Measurements from ENCODE around the gene NFIB.
A peak's percentile ranks its signal among the peaks of the same experiment; 100 is the strongest.

The NFIB gene

GRCh38 chr9:14313951-14314423, at the start of gene NFIB:
TSS of gene NFIB (minus strand) at chr9:14314141. CDS start at chr9:14313511, 630 bp downstream.
- no peak for DNase-seq

GRCh38 chr9:14362175-14362574, 48.2 kb upstream of the NFIB start:
- no peak for DNase-seq

GRCh38 chr9:14361074-14361473, 47.1 kb upstream of the NFIB start:
- DNase-seq, result no peak

GRCh38 chr9:14358523-14358922, 44.6 kb upstream of the NFIB start:
- no peak for DNase-seq

- no peak for DNase-seq
Observed at GRCh38 chr9:14356351-14357265, 42.7 kb upstream of the NFIB start.

GRCh38 chr9:14354201-14354600, 40.3 kb upstream of the NFIB start:
- no peak for DNase-seq

- peak; percentile 22 to 79 for DNase-seq
Observed at GRCh38 chr9:14353222-14354056, 39.5 kb upstream of the NFIB start.

- no peak for DNase-seq
Observed at GRCh38 chr9:14352503-14352902, 38.6 kb upstream of the NFIB start.

GRCh38 chr9:14351221-14351836, 37.4 kb upstream of the NFIB start:
- DNase-seq, result no peak

- no peak for DNase-seq
Observed at GRCh38 chr9:14350754-14351153, 36.8 kb upstream of the NFIB start.

- DNase-seq, result no peak
Observed at GRCh38 chr9:14350349-14350728, 36.4 kb upstream of the NFIB start.

GRCh38 chr9:14349447-14350348, 35.8 kb upstream of the NFIB start:
- no peak for DNase-seq

- no peak for DNase-seq
Observed at GRCh38 chr9:14349146-14349446, 35.2 kb upstream of the NFIB start.

GRCh38 chr9:14348373-14349145, 34.6 kb upstream of the NFIB start:
- DNase-seq, result no peak

- no peak for DNase-seq
Observed at GRCh38 chr9:14348123-14348372, 34.1 kb upstream of the NFIB start.

GRCh38 chr9:14347406-14348122, 33.6 kb upstream of the NFIB start:
- DNase-seq, result no peak

- no peak for DNase-seq
Observed at GRCh38 chr9:14346811-14347405, 33.0 kb upstream of the NFIB start.

- DNase-seq, result no peak
Observed at GRCh38 chr9:14346231-14346791, 32.4 kb upstream of the NFIB start.

- no peak for DNase-seq
Observed at GRCh38 chr9:14345354-14346230, 31.7 kb upstream of the NFIB start.

All from inflammatory macrophage treated with lipopolysaccharide for 1 hour (primary cell).